AG09319 (cell line): ENCODE data around the gene TMEM168.

Experiments
- DNase-seq: peaks from one replicate; pipeline ENCODE4 v3.0.0-alpha.2; 2010; ENCODE audit warnings: low read depth; ENCODE audit errors: extremely low read depth
- TF ChIP-seq, protein P1 (sequence below): IDR thresholded peaks from 2 replicates; pipeline ENCODE4 v1.5.1; 2011; ENCODE audit warnings: low read depth, mild to moderate bottlenecking, inconsistent platforms, low read length, moderate library complexity

TMEM168 gene

DNA sequence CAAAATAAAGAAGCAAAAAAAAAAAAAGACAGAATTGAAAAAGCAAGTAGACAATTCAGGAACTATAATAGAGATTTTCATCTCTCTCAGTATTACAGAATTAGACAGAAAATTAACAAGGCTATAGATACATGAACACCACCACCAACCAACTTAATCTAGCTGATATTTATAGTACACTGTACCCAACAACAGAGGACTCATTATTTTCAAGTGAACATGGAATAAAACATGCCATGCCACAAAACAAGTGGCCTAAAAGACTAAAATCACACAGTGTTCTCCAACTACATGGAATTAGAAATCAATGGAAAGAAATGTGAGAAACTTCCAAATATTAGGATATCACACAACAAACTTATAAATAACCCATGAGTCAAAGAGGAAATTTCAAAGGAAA, 9.1 kb downstream of the TMEM168 start:
- TF ChIP-seq, protein P1, sequence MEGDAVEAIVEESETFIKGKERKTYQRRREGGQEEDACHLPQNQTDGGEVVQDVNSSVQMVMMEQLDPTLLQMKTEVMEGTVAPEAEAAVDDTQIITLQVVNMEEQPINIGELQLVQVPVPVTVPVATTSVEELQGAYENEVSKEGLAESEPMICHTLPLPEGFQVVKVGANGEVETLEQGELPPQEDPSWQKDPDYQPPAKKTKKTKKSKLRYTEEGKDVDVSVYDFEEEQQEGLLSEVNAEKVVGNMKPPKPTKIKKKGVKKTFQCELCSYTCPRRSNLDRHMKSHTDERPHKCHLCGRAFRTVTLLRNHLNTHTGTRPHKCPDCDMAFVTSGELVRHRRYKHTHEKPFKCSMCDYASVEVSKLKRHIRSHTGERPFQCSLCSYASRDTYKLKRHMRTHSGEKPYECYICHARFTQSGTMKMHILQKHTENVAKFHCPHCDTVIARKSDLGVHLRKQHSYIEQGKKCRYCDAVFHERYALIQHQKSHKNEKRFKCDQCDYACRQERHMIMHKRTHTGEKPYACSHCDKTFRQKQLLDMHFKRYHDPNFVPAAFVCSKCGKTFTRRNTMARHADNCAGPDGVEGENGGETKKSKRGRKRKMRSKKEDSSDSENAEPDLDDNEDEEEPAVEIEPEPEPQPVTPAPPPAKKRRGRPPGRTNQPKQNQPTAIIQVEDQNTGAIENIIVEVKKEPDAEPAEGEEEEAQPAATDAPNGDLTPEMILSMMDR = no peak

DNA sequence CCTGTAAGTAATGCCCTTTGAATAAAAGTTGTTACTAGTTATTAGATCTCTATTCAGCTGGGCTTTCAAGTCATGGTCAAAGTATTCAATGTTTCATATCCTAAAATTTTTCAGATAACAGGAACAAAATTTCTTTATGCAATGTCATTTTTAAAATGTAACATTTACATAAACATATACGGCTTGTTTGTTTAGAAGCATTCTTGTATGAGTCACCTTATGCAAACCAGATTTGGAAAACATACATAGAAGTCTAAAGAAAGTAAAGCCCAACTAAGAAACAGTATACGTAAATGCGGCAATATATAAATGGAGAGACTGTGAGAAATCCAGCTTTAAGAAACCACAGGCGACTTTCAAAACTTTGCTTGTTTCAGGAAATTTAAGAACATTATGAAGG, 10.5 kb downstream of the TMEM168 start:
- TF ChIP-seq, protein P1 = no peak
- DNase-seq = no peak

More for the DNA sequence above, 9.1 kb downstream of the TMEM168 start:
- no peak for DNase-seq

DNA sequence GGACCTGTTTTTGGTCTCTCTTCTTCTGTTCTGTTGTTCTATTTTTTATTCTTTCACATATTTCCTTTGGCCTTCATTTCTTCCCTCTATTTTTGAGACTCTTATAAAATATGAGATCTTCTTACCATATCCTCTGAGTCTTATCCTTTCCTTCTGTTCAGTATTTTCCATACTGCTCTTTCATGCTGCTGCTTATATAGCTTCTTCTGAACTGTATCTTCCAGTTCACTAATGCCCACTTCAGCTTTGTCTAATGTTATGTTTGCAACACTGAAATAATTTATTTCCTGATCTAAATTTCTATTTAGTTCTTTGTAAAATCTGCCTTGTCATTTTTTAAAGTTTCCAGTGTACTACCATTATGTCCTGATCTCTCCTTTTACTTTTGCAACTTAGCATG, 12.8 kb downstream of the TMEM168 start:
- TF ChIP-seq, protein P1 = no peak
- DNase-seq = no peak

DNA sequence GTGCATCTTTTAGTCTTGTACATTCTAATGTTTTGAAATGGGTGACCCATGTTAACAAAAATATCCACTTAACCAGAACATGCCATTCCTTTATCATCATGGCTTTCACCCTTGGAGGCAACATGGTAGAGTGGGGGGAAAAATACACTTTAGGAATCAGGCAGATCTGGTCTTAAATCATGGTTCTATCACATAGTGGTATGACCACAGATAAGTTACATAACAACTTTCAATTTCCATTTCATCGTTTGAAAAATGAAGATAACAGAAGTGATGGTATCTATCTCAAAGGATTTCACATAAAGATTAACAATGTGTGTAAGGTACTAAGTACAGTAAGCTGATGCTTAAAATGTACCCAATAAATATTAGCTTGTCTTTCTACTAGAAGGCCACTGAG, 19.0 kb downstream of the TMEM168 start:
- TF ChIP-seq, protein P1 = no peak
- no peak for DNase-seq

DNA sequence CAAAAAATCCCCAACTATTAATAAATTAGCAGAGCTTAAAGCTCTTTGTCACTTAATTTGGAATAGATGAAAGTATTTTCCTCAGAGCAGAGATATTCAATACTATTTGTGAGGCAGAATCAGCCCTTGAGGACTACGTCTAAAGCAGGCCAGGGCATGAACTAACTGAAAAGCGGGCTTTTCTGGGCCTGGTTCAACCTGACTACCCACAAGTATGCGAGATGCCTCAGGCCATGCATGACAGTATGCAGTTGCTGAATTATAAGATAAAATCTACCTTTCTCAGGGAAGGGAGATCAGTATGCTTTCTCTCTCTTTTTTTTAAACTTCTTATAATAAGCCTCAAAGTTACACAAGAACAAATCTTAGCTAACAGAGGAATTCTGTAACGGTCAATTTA, 20.1 kb downstream of the TMEM168 start:
- DNase-seq = no peak
- TF ChIP-seq, protein P1 = no peak

DNA sequence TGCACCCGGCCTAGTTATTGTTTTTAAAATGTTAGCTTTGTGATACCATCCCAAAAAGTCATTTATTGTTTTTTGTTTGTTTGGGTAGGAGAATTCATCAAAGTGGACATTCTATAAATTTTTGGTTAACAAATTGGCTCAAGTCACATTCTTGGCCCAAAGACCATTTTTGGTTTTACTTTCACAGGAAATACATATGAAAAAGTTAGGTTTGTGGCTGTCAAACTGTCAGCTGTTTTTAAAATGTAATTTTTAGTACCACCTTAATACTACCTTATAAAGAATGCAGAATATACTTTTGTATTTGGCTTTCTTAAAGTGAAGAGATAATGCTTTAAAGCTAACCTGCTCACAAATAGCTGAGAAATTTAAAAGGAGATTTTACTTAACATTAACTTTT, 25.1 kb downstream of the TMEM168 start:
- TF ChIP-seq, protein P1 = no peak
- no peak for DNase-seq

DNA sequence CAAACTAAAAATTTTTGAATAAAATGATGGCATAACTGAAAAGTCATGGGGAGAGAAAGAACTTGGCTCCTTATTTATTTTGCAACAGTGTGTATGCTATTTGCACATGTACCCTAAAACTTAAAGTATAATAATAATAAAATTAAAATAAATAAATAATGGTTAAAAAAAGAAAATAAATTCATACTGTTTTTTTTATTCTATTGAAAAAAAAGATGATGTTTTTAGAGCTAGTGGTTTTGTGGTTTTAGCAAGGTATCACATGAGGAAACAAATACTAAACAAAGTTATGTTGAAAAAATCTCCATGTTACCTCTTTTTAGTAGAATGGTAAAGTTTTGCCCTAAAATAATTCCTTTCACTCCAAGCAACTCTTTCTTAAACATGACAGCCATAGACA, 26.2 kb downstream of the TMEM168 start:
- no peak for DNase-seq
- TF ChIP-seq, protein P1 = no peak
